ENCODE data around the gene VGLL4. TPM values are rescaled to one million over a fixed set of nuclear protein-coding genes. Genes with fewer than 3 reads are reported as not detected.

The VGLL4 gene
- total RNA-seq, 1 experiment from 2014 or later = 65.8 TPM

- DNase-seq (ENCODE audit: low read depth) = no peak
- in situ Hi-C loops (cut with HindIII; ENCODE audit: low pct_unique_long_range_greater_than_20kb, low sequenced_read_pairs) = no loop called here
Measured at GRCh38 chr3:11613851-11614487, 29.7 kb downstream of the VGLL4 start.

- no peak for DNase-seq (ENCODE audit: low read depth)
- in situ Hi-C loops (cut with HindIII; ENCODE audit: low pct_unique_long_range_greater_than_20kb, low sequenced_read_pairs) = no loop called here
Measured at GRCh38 chr3:11613319-11613718, 30.4 kb downstream of the VGLL4 start.

GRCh38 chr3:11612515-11613188 is 31.1 kb downstream of the VGLL4 start:
- no peak for DNase-seq (ENCODE audit: low read depth)
- in situ Hi-C loops (cut with HindIII; ENCODE audit: low pct_unique_long_range_greater_than_20kb, low sequenced_read_pairs) = no loop called here

- no peak for DNase-seq (ENCODE audit: low read depth)
- in situ Hi-C loops (cut with HindIII; ENCODE audit: low pct_unique_long_range_greater_than_20kb, low sequenced_read_pairs) = no loop called here
Measured at GRCh38 chr3:11611341-11611799, 32.3 kb downstream of the VGLL4 start.

GRCh38 chr3:11610700-11611275 is 32.9 kb downstream of the VGLL4 start:
- no peak for DNase-seq (ENCODE audit: low read depth)
- in situ Hi-C loops (cut with HindIII; ENCODE audit: low pct_unique_long_range_greater_than_20kb, low sequenced_read_pairs) = no loop called here

GRCh38 chr3:11610044-11610671 is 33.6 kb downstream of the VGLL4 start:
- no peak for DNase-seq (ENCODE audit: low read depth)
- in situ Hi-C loops (cut with HindIII; ENCODE audit: low pct_unique_long_range_greater_than_20kb, low sequenced_read_pairs) = no loop called here

GRCh38 chr3:11609481-11609880 is 34.2 kb downstream of the VGLL4 start:
- in situ Hi-C loops (cut with HindIII; ENCODE audit: low pct_unique_long_range_greater_than_20kb, low sequenced_read_pairs) = no loop called here
- no peak for DNase-seq (ENCODE audit: low read depth)

- in situ Hi-C loops (cut with HindIII; ENCODE audit: low pct_unique_long_range_greater_than_20kb, low sequenced_read_pairs) = no loop called here
- DNase-seq (ENCODE audit: low read depth) = no peak
Measured at GRCh38 chr3:11607816-11608215, 35.9 kb downstream of the VGLL4 start.

GRCh38 chr3:11606865-11607440 is 36.8 kb downstream of the VGLL4 start:
- in situ Hi-C loops (cut with HindIII; ENCODE audit: low pct_unique_long_range_greater_than_20kb, low sequenced_read_pairs) = no loop called here
- no peak for DNase-seq (ENCODE audit: low read depth)

- DNase-seq (ENCODE audit: low read depth) = no peak
- in situ Hi-C loops (cut with HindIII; ENCODE audit: low pct_unique_long_range_greater_than_20kb, low sequenced_read_pairs) = no loop called here
Measured at GRCh38 chr3:11606090-11606784, 37.5 kb downstream of the VGLL4 start.

GRCh38 chr3:11605398-11605797 is 38.3 kb downstream of the VGLL4 start:
- in situ Hi-C loops (cut with HindIII; ENCODE audit: low pct_unique_long_range_greater_than_20kb, low sequenced_read_pairs) = no loop called here
- no peak for DNase-seq (ENCODE audit: low read depth)

GRCh38 chr3:11604139-11604892 is 39.4 kb downstream of the VGLL4 start:
- no peak for DNase-seq (ENCODE audit: low read depth)
- in situ Hi-C loops (cut with HindIII; ENCODE audit: low pct_unique_long_range_greater_than_20kb, low sequenced_read_pairs) = no loop called here

GRCh38 chr3:11603628-11604027 is 40.1 kb downstream of the VGLL4 start:
- in situ Hi-C loops (cut with HindIII; ENCODE audit: low pct_unique_long_range_greater_than_20kb, low sequenced_read_pairs) = no loop called here
- DNase-seq (ENCODE audit: low read depth) = no peak

GRCh38 chr3:11602886-11603527 is 40.7 kb downstream of the VGLL4 start:
- DNase-seq (ENCODE audit: low read depth) = no peak
- in situ Hi-C loops (cut with HindIII; ENCODE audit: low pct_unique_long_range_greater_than_20kb, low sequenced_read_pairs) = no loop called here

- no peak for DNase-seq (ENCODE audit: low read depth)
- in situ Hi-C loops (cut with HindIII; ENCODE audit: low pct_unique_long_range_greater_than_20kb, low sequenced_read_pairs) = no loop called here
Measured at GRCh38 chr3:11602239-11602840, 41.4 kb downstream of the VGLL4 start.

GRCh38 chr3:11601446-11602238 is 42.1 kb downstream of the VGLL4 start:
- in situ Hi-C loops (cut with HindIII; ENCODE audit: low pct_unique_long_range_greater_than_20kb, low sequenced_read_pairs) = no loop called here
- no peak for DNase-seq (ENCODE audit: low read depth)
